ENCODE measurements around the gene NDUFAF7. TPM values are rescaled to one million over a fixed set of nuclear protein-coding genes. Genes with fewer than 3 reads are reported as not detected.
"Not testable (repeated sequence)": the region's sequence is repeated elsewhere in the genome, so short reads cannot be mapped to it uniquely, and the experiment has no call there.

NDUFAF7 gene
- 10 to 100 TPM; 16.9 to 36.6 (median 22.6) TPM for total RNA-seq

- Histone ChIP-seq H3K4me1 (replicated peaks in 1 of 2) (peaks cover 17 to 21% of the 10 kb centered on the region in 2 donors), H3K27ac (peak within 1 kb of the TSS; percentile 89 to 92), H3K4me3 (peak within 1 kb of the TSS; percentile 75 to 91 (median 86))
- ATAC-seq (replicated peaks in 6 of 8), result peak; percentile 89 to 97 (median 96)
- in situ Hi-C loops (cut with MboI; ENCODE audit: low pct_unique_long_range_greater_than_20kb in 2 of 9, low sequenced_read_pairs in 9 of 9, unreplicated experiment in 9 of 9), result no loop called here
- WGBS, 10 experiments, result 0 to 24% (median 1%) methylated on average over 2 to 32 of the region's 73 CpGs; no CpG with 5 or more reads in 3 of the 10 experiments
Measured at GRCh38 chr2:37231241-37232130, at the start of gene NDUFAF7, which contains the start of gene CEBPZ. NDUFAF7 (plus strand) TSS chr2:37231658; CDS start chr2:37231706, 48 bp downstream. CEBPZ (minus strand) TSS chr2:37231596; CDS start chr2:37231567, 29 bp downstream.

- peak in 2 of 8 experiments; percentile 45 to 78 for ATAC-seq (replicated peaks in 6 of 8)
- Histone ChIP-seq H3K27ac (no peak overlapping the region), H3K4me1 (replicated peaks in 1 of 2) (no peaks in the 10 kb centered on the region), H3K4me3 (no peak overlapping the region)
- WGBS, 10 experiments, result 61 to 86% (median 71%) methylated on average over 5 to 16 of the region's 17 CpGs
- in situ Hi-C loops (cut with MboI; ENCODE audit: low pct_unique_long_range_greater_than_20kb in 2 of 9, low sequenced_read_pairs in 9 of 9, unreplicated experiment in 9 of 9), result no loop called here
Measured at GRCh38 chr2:37181726-37182684, 49.5 kb upstream of the NDUFAF7 start.

- 60 to 100% (median 86%) methylated on average over 1 to 2 of the region's 2 CpGs; no CpG with 5 or more reads in 3 of the 10 experiments for WGBS, 10 experiments
- Histone ChIP-seq H3K4me3 (no peak within 1 kb of the TSS), H3K4me1 (replicated peaks in 1 of 2) (no peaks in the 10 kb centered on the region), H3K27ac (no peak within 1 kb of the TSS)
- in situ Hi-C loops (cut with MboI; ENCODE audit: low pct_unique_long_range_greater_than_20kb in 2 of 9, low sequenced_read_pairs in 9 of 9, unreplicated experiment in 9 of 9), result no loop called here
- ATAC-seq (replicated peaks in 6 of 8), result no peak
Measured at GRCh38 chr2:37188570-37188969, 42.9 kb upstream of the NDUFAF7 start, which contains the start of gene SULT6B1. SULT6B1 (minus strand) TSS chr2:37188670; CDS start chr2:37188640, 30 bp downstream.

GRCh38 chr2:37189452-37190153 lies 41.9 kb upstream of the NDUFAF7 start:
- H3K4me1 ChIP-seq (replicated peaks in 1 of 2), result no peaks in the 10 kb centered on the region
- H3K4me3 ChIP-seq, result no peak overlapping the region
- in situ Hi-C loops (cut with MboI; ENCODE audit: low pct_unique_long_range_greater_than_20kb in 2 of 9, low sequenced_read_pairs in 9 of 9, unreplicated experiment in 9 of 9), result no loop called here
- ATAC-seq (replicated peaks in 6 of 8), result peak; percentile 73 to 100 (median 92)
- no peak overlapping the region for H3K27ac ChIP-seq
- WGBS, 10 experiments, result 0 to 74% (median 55%) methylated on average over 1 to 6 of the region's 6 CpGs; no CpG with 5 or more reads in 4 of the 10 experiments

- 33 to 100% (median 93%) methylated on average over 1 to 4 of the region's 4 CpGs; no CpG with 5 or more reads in 2 of the 10 experiments for WGBS, 10 experiments
- no peak overlapping the region for H3K27ac ChIP-seq
- in situ Hi-C loops (cut with MboI; ENCODE audit: low pct_unique_long_range_greater_than_20kb in 2 of 9, low sequenced_read_pairs in 9 of 9, unreplicated experiment in 9 of 9), result no loop called here
Measured at GRCh38 chr2:37190290-37190689, 41.2 kb upstream of the NDUFAF7 start.

GRCh38 chr2:37191253-37191652 lies 40.2 kb upstream of the NDUFAF7 start:
- WGBS, 10 experiments, result 31 to 100% (median 82%) methylated on average over 1 to 4 of the region's 4 CpGs; no CpG with 5 or more reads in 4 of the 10 experiments
- in situ Hi-C loops (cut with MboI; ENCODE audit: low pct_unique_long_range_greater_than_20kb in 2 of 9, low sequenced_read_pairs in 9 of 9, unreplicated experiment in 9 of 9), result no loop called here

More at GRCh38 chr2:37190290-37190689, 41.2 kb upstream of the NDUFAF7 start:
- no peaks in the 10 kb centered on the region for H3K4me1 ChIP-seq (replicated peaks in 1 of 2)
- peak in 1 of 8 experiments; percentile 48 for ATAC-seq (replicated peaks in 6 of 8)
- H3K4me3 ChIP-seq, result no peak overlapping the region

GRCh38 chr2:37191747-37192146 lies 39.7 kb upstream of the NDUFAF7 start:
- ATAC-seq (replicated peaks in 6 of 8), result no peak
- Histone ChIP-seq H3K27ac (no peak overlapping the region), H3K4me3 (no peak overlapping the region), H3K4me1 (replicated peaks in 1 of 2) (no peaks in the 10 kb centered on the region)
- 0 to 100% (median 53%) methylated on average over 1 to 3 of the region's 6 CpGs; no CpG with 5 or more reads in 4 of the 10 experiments for WGBS, 10 experiments
- in situ Hi-C loops (cut with MboI; ENCODE audit: low pct_unique_long_range_greater_than_20kb in 2 of 9, low sequenced_read_pairs in 9 of 9, unreplicated experiment in 9 of 9), result no loop called here

More at GRCh38 chr2:37191253-37191652, 40.2 kb upstream of the NDUFAF7 start:
- Histone ChIP-seq H3K27ac (no peak overlapping the region), H3K4me3 (no peak overlapping the region), H3K4me1 (replicated peaks in 1 of 2) (no peaks in the 10 kb centered on the region)
- ATAC-seq (replicated peaks in 6 of 8), result peak in 2 of 8 experiments; percentile 47 to 59

GRCh38 chr2:37192551-37192950 lies 38.9 kb upstream of the NDUFAF7 start:
- Histone ChIP-seq H3K4me1 (replicated peaks in 1 of 2) (peaks cover 4 to 5% of the 10 kb centered on the region in 2 donors), H3K27ac (no peak overlapping the region), H3K4me3 (no peak overlapping the region)
- in situ Hi-C loops (cut with MboI; ENCODE audit: low pct_unique_long_range_greater_than_20kb in 2 of 9, low sequenced_read_pairs in 9 of 9, unreplicated experiment in 9 of 9), result no loop called here
- 33 to 100% (median 83%) methylated on average over 1 of the region's 1 CpG; no CpG with 5 or more reads in 3 of the 10 experiments for WGBS, 10 experiments
- no peak for ATAC-seq (replicated peaks in 6 of 8)

GRCh38 chr2:37195862-37196319 lies 35.6 kb upstream of the NDUFAF7 start:
- WGBS, 10 experiments, result 50 to 100% (median 80%) methylated on average over 1 to 17 of the region's 20 CpGs; no CpG with 5 or more reads in 1 of the 10 experiments
- Histone ChIP-seq H3K4me3 (peak overlapping the region; percentile 52 to 83 (median 59)), H3K4me1 (replicated peaks in 1 of 2) (peaks cover 10 to 14% of the 10 kb centered on the region in 2 donors)
- in situ Hi-C loops (cut with MboI; ENCODE audit: low pct_unique_long_range_greater_than_20kb in 2 of 9, low sequenced_read_pairs in 9 of 9, unreplicated experiment in 9 of 9); H3K27ac ChIP-seq; ATAC-seq (replicated peaks in 6 of 8): not testable (repeated sequence)

- WGBS, 10 experiments, result 0 to 50% (median 13%) methylated on average over 2 to 9 of the region's 72 CpGs; no CpG with 5 or more reads in 2 of the 10 experiments
- in situ Hi-C loops (cut with MboI; ENCODE audit: low pct_unique_long_range_greater_than_20kb in 2 of 9, low sequenced_read_pairs in 9 of 9, unreplicated experiment in 9 of 9), result no loop called here
- Histone ChIP-seq H3K4me3 (peak within 1 kb of the TSS; percentile 52 to 83 (median 59)), H3K4me1 (replicated peaks in 1 of 2) (peaks cover 10 to 14% of the 10 kb centered on the region in 2 donors), H3K27ac (peak within 1 kb of the TSS; percentile 71 to 83)
- ATAC-seq (replicated peaks in 6 of 8), result peak; percentile 85 to 91 (median 88)
Measured at GRCh38 chr2:37196320-37197195, 34.9 kb upstream of the NDUFAF7 start, which contains the start of gene CEBPZOS. CEBPZOS (plus strand) TSS chr2:37196496; CDS start chr2:37199705, 3,209 bp downstream.

GRCh38 chr2:37198681-37199065 lies 32.8 kb upstream of the NDUFAF7 start:
- in situ Hi-C loops (cut with MboI; ENCODE audit: low pct_unique_long_range_greater_than_20kb in 2 of 9, low sequenced_read_pairs in 9 of 9, unreplicated experiment in 9 of 9), result no loop called here
- Histone ChIP-seq H3K27ac (no peak overlapping the region), H3K4me1 (replicated peaks in 1 of 2) (peaks cover 10 to 14% of the 10 kb centered on the region in 2 donors), H3K4me3 (no peak overlapping the region)
- WGBS, 10 experiments, result 60 to 100% (median 87%) methylated on average over 1 to 7 of the region's 8 CpGs
- ATAC-seq (replicated peaks in 6 of 8), result no peak
